Airway epithelial cell (primary cell): ENCODE measurements around the gene LMOD2. TPM values are rescaled to one million over a fixed set of nuclear protein-coding genes. Genes with fewer than 3 reads are reported as not detected.

Experiments
- total RNA-seq: library from RNA; depleted of rRNA; stranded (reverse); fragments of >200 nt; gene quantifications from 2 replicates; pipeline ENCODE4 v1.2.3, GENCODE V29; 2015

LMOD2 gene
- not detected in 2 replicates for total RNA-seq

GRCh38 chr7:123655614-123656013 is at the start of gene LMOD2:
TSS of gene LMOD2 (plus strand) at chr7:123655866. CDS start at chr7:123655964, 98 bp downstream.

Other genes with a start within 250 kb of the LMOD2 start
- gene IQUB, start 121.3 kb upstream of the LMOD2 start, total RNA-seq, result 0.19 and 0.21 TPM in 2 replicates
- gene NDUFA5, start 98.0 kb upstream of the LMOD2 start, total RNA-seq, result 22.2 and 34.1 TPM in 2 replicates
- not detected in 2 replicates for gene ASB15, start 54.0 kb upstream of the LMOD2 start, total RNA-seq
- gene WASL, start 93.1 kb downstream of the LMOD2 start, total RNA-seq, result 12.8 and 21.0 TPM in 2 replicates
- 0.21 and 0.23 TPM in 2 replicates for gene HYAL4, start 189.3 kb downstream of the LMOD2 start, total RNA-seq